HCT116 (cell line): Measurements from ENCODE around the gene MFGE8. TPM values are rescaled to one million over a fixed set of nuclear protein-coding genes. Genes with fewer than 3 reads are reported as not detected.

ENCODE experiments used
- ATAC-seq: fragments of 200-7000 bp; cut with Tn5 transposase; 2 replicates; pipeline ENCODE4 v1.9.1; 2020; ENCODE audit warnings: mild to moderate bottlenecking, moderate library complexity
- BruUV-seq: library from RNA; stranded (reverse); fragments of 400-500 nt; replicated peaks from 2 replicates; lab custom pipeline; 2021; lab: Mats Ljungman, UMichigan
- CTCF ChIA-PET: fragments of 300-600 bp; sonication (Branson Sonifier 250); formaldehyde crosslinking; loops from one replicate; lab custom pipeline; 2021; ENCODE audit warnings: antibody characterized with exemption; lab: Charles Lee
- POLR2A ChIA-PET: fragments of 300-600, 350-600 bp; sonication (Branson Sonifier 250); formaldehyde crosslinking; loops from one replicate; lab custom pipeline; 2021; ENCODE audit warnings: antibody characterized with exemption; lab: Charles Lee
- RAD21 ChIA-PET, 2 experiments: fragments of 300-600 bp; sonication (Branson Sonifier 250); formaldehyde crosslinking; loops; one replicate each; lab custom pipeline; 2023; ENCODE audit warnings: low total read pairs in 2 of 2; ENCODE audit not compliant: uncharacterized antibody in 2 of 2, unreplicated experiment in 2 of 2, low non-redundant PET in 1 of 2; lab: Charles Lee
- DNase-seq: peaks from one replicate; pipeline ENCODE4 v3.0.0-alpha.2; 2010; ENCODE audit warnings: low read depth, low spot score
- H2AFZ ChIP-seq: fragments of 200-600 bp; shearing (Covaris generic), sonication (generic); 2 replicates; pipeline ENCODE4 v1.6.1; 2017; ENCODE audit warnings: low read depth, mixed run types, mixed read lengths, antibody characterized with exemption, low read length; ENCODE audit not compliant: poor library complexity, severe bottlenecking
- H3K27ac ChIP-seq: 2 replicates; pipeline ENCODE4 v1.5.1; 2012; ENCODE audit warnings: low read depth, low read length
- H3K27me3 ChIP-seq: fragments of 200-600 bp; sonication (generic); 2 replicates; pipeline ENCODE4 v1.6.1; 2016; ENCODE audit warnings: mixed run types, low read length, mixed read lengths; ENCODE audit not compliant: insufficient read depth
- H3K36me3 ChIP-seq, 2 experiments: fragments of 200-500 bp in 1 of 2; fragments of 200-600 bp in 1 of 2; sonication (Bioruptor generic) in 1 of 2; sonication (generic) in 1 of 2; 2 replicates each; pipeline versions ENCODE4 v1.5.1 to v1.6.1; 2014 to 2016; ENCODE audit warnings: low read length in 2 of 2, inconsistent platforms in 1 of 2, mixed read lengths in 1 of 2, mixed run types in 1 of 2; ENCODE audit not compliant: insufficient read depth in 2 of 2, control insufficient read depth in 1 of 2
- H3K4me1 ChIP-seq, 2 experiments: fragments of 200-600 bp in 1 of 2; sonication (generic) in 1 of 2; 2 replicates each; pipeline versions ENCODE4 v1.5.1 to v1.6.1; 2012 to 2017; ENCODE audit warnings: low read length in 2 of 2, inconsistent platforms in 1 of 2, mild to moderate bottlenecking in 1 of 2, mixed read lengths in 1 of 2, mixed run types in 1 of 2, moderate library complexity in 1 of 2; ENCODE audit not compliant: insufficient read depth in 2 of 2, control insufficient read depth in 1 of 2
- H3K4me2 ChIP-seq: fragments of 200-600 bp; sonication (generic); 2 replicates; pipeline ENCODE4 v1.6.1; 2017; ENCODE audit warnings: mixed run types, low read length, mixed read lengths
- H3K4me3 ChIP-seq, 2 experiments: fragments of 200-600 bp in 1 of 2; sonication (generic) in 1 of 2; replicated peaks in 1 of 2; 2 replicates each; pipeline ENCODE4 v1.5.1; 2011 to 2016; ENCODE audit warnings: low read length in 2 of 2, control low read depth in 1 of 2, low read depth in 1 of 2, mild to moderate bottlenecking in 1 of 2, mixed read lengths in 1 of 2, mixed run types in 1 of 2
- H3K79me2 ChIP-seq: fragments of 200-600 bp; sonication (generic); 2 replicates; pipeline ENCODE4 v1.6.1; 2017; ENCODE audit warnings: mild to moderate bottlenecking, mixed run types, low read length, moderate library complexity, mixed read lengths; ENCODE audit not compliant: insufficient read depth
- H3K9ac ChIP-seq: fragments of 200-600 bp; sonication (generic); 2 replicates; pipeline ENCODE4 v1.6.1; 2016; ENCODE audit warnings: low read length, mixed read lengths
- H3K9me2 ChIP-seq: fragments of 200-600 bp; sonication (generic), shearing (Covaris generic); 2 replicates; pipeline ENCODE4 v1.6.1; 2017; ENCODE audit warnings: mixed run types, mild to moderate bottlenecking, moderate library complexity; ENCODE audit not compliant: insufficient read depth
- H3K9me3 ChIP-seq, 2 experiments: fragments of 200-500 bp in 1 of 2; fragments of 200-600 bp in 1 of 2; sonication (Bioruptor generic) in 1 of 2; sonication (generic) in 1 of 2; 2 replicates each; pipeline ENCODE4 v1.6.1; 2014 to 2017; ENCODE audit warnings: low read length in 2 of 2, mixed read lengths in 2 of 2, inconsistent platforms in 1 of 2, low read depth in 1 of 2, mild to moderate bottlenecking in 1 of 2, mixed run types in 1 of 2, moderate library complexity in 1 of 2; ENCODE audit not compliant: control insufficient read depth in 1 of 2, insufficient read depth in 1 of 2
- H4K20me1 ChIP-seq: fragments of 200-600 bp; sonication (generic), shearing (Covaris generic); 2 replicates; pipeline ENCODE4 v1.6.1; 2017; ENCODE audit warnings: mixed run types, mild to moderate bottlenecking, moderate library complexity; ENCODE audit not compliant: insufficient read depth
- CEBPB ChIP-seq: IDR thresholded peaks from 2 replicates; pipeline ENCODE4 v1.6.1; 2012; ENCODE audit warnings: low read depth
- FOSL1 ChIP-seq: IDR thresholded peaks from 2 replicates; pipeline ENCODE4 v1.6.1; 2012; ENCODE audit warnings: low read depth
- JUND ChIP-seq: IDR thresholded peaks from 2 replicates; pipeline ENCODE4 v1.6.1; 2012
- POLR2A ChIP-seq: IDR thresholded peaks from 2 replicates; pipeline ENCODE4 v1.7.0; 2011; ENCODE audit warnings: borderline replicate concordance; ENCODE audit not compliant: insufficient read depth, insufficient read length; ENCODE audit errors: extremely low read depth
- POLR2AphosphoS5 ChIP-seq: IDR thresholded peaks from 2 replicates; pipeline ENCODE4 v1.6.1; 2011; ENCODE audit warnings: mild to moderate bottlenecking, low read depth, low read length, moderate library complexity
- RAD21 ChIP-seq: IDR thresholded peaks from 2 replicates; pipeline ENCODE4 v1.6.1; 2012; ENCODE audit warnings: low read depth, mild to moderate bottlenecking
- SIN3A ChIP-seq: IDR thresholded peaks from 2 replicates; pipeline ENCODE4 v1.6.1; 2012; ENCODE audit warnings: low read depth
- SP1 ChIP-seq: IDR thresholded peaks from 2 replicates; pipeline ENCODE4 v1.6.1; 2012; ENCODE audit warnings: low read depth
- SRF ChIP-seq: IDR thresholded peaks from 2 replicates; pipeline ENCODE4 v1.6.1; 2012; ENCODE audit warnings: low read depth
- YY1 ChIP-seq: IDR thresholded peaks from 2 replicates; pipeline ENCODE4 v1.6.1; 2011; ENCODE audit warnings: low read length, low read depth, moderate library complexity, mild to moderate bottlenecking; ENCODE audit not compliant: insufficient replicate concordance; ENCODE audit errors: extremely low read depth
- ZFX ChIP-seq: fragments of 450-650 bp; IDR thresholded peaks from 2 replicates; pipeline ENCODE4 v1.6.1; 2017
- ZNF274 ChIP-seq: fragments of 200-500 bp; sonication (Bioruptor generic); IDR thresholded peaks from 2 replicates; pipeline ENCODE4 v1.6.1; 2014; ENCODE audit warnings: mild to moderate bottlenecking, low read depth, low read length, inconsistent platforms
- intact Hi-C: fragments of 100-400 bp; cut with micrococcal nuclease; formaldehyde crosslinking; loops from 2 replicates; pipeline ENCODE4 v1.10.0; 2022
- total RNA-seq: library from RNA; stranded (reverse); gene quantifications from one replicate; pipeline ENCODE4 v1.2.1, GENCODE V29; 2021; ENCODE audit not compliant: unreplicated experiment
- TF ChIP-seq, protein P1 (sequence below), 3 experiments: fragments of 200-600 bp in 1 of 3; sonication (generic) in 1 of 3; IDR thresholded peaks in 2 of 3; conservative IDR thresholded peaks in 1 of 3; 2 replicates each; pipeline ENCODE4 v1.5.1; 2012 to 2017; ENCODE audit warnings: low read depth in 2 of 3, low read length in 2 of 3, antibody characterized with exemption in 1 of 3, borderline replicate concordance in 1 of 3, control low read depth in 1 of 3, mild to moderate bottlenecking in 1 of 3, mixed read lengths in 1 of 3, mixed run types in 1 of 3, moderate library complexity in 1 of 3; ENCODE audit not compliant: insufficient read depth in 1 of 3
- TF ChIP-seq, protein P2 (sequence below): IDR thresholded peaks from 2 replicates; pipeline ENCODE4 v1.6.1; 2012
- TF ChIP-seq, protein P3 (sequence below): IDR thresholded peaks from 2 replicates; pipeline ENCODE4 v1.6.1; 2012

MFGE8 gene
- total RNA-seq, 1 experiment from 2014 or later, result 70.7 TPM

DNA sequence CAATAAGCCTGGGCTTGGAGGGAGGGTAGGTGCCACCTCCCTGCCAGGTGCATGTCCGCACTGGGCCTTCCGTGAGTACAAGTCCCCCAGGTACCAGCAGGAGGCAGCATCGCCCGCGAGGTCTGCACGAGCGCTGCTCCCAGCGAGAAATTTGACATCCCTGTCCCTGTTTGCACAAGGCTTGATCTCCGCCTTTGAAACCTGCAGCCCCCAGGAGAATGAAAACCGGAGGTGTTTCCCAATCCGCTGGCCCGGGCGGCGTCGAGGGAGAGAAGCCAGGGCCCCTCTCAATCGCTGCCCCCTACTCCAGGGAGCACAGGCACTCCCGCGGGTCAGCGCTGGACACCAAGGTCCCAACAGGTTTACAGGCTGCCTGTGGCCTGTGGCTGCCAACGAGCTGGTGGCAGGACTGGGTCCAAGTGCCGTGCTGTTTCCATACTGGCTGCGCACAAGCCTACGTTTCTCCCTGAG lies 18.8 kb downstream of the MFGE8 start (continued):
- no peak for TF ChIP-seq ZNF274
- TF ChIP-seq, protein P1, sequence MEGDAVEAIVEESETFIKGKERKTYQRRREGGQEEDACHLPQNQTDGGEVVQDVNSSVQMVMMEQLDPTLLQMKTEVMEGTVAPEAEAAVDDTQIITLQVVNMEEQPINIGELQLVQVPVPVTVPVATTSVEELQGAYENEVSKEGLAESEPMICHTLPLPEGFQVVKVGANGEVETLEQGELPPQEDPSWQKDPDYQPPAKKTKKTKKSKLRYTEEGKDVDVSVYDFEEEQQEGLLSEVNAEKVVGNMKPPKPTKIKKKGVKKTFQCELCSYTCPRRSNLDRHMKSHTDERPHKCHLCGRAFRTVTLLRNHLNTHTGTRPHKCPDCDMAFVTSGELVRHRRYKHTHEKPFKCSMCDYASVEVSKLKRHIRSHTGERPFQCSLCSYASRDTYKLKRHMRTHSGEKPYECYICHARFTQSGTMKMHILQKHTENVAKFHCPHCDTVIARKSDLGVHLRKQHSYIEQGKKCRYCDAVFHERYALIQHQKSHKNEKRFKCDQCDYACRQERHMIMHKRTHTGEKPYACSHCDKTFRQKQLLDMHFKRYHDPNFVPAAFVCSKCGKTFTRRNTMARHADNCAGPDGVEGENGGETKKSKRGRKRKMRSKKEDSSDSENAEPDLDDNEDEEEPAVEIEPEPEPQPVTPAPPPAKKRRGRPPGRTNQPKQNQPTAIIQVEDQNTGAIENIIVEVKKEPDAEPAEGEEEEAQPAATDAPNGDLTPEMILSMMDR (IDR thresholded peaks at IDR 0.05 in 2 of 3, conservative IDR thresholded peaks at IDR 0.05 in 1 of 3; ENCODE audit: borderline replicate concordance in 1 of 3, insufficient read depth in 1 of 3, low read depth in 2 of 3, low read length in 2 of 3), result peak; percentile 81 to 92 (median 88)
- TF ChIP-seq JUND, result no peak
- TF ChIP-seq, protein P2, sequence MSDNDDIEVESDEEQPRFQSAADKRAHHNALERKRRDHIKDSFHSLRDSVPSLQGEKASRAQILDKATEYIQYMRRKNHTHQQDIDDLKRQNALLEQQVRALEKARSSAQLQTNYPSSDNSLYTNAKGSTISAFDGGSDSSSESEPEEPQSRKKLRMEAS, result peak; percentile 34; the same call in 1 of the 2 replicates
- TF ChIP-seq YY1, result no peak
- TF ChIP-seq SP1, result no peak
- TF ChIP-seq SRF, result no peak

DNA sequence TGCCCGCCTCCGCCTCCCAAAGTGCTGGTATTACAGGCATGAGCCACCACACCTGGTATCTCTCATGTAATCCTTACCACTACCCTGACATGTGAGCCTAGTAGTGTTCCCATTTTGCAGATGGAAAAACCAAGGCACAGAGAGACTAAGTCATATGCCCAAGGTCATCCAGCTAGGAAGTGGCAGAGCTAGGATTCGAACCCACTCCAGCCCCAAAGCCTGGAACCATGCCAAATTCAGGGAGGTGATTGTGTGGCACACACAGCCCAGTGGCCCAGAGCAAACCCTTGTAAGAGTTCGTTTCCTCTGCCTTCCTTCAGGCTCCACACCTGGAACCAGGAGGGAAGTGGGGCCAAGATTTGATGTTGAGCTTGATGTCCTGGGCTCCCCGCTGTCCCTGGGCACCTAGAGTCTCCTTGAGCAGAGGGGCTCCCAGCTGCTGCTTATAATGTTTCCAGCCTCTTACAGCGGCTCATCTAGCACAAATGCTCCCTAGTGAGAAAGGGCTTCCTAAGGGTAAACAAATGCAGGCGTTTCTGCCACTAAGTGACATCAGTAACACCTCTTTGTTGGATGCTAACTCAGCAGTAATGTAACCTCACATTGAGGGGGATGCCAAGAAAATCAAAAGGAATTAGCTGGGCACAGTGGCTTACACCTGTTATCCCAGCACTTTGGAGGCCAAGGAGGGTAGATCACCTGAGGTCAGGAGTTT lies 21.5 kb downstream of the MFGE8 start:
- ChIA-PET CTCF (interaction anchor here (1.0 to 2.5 kb wide), 4 partner anchors 13 to 286 kb away, joined by 3 to 9 read pairs (median 3); no protein-coding TSS in a partner anchor), RAD21 (no interaction called here), POLR2A (no interaction called here)
- ATAC-seq (no peak), DNase-seq (no peak)
- BruUV-seq, result no TSS peak
- no peaks in the 10 kb centered on the region for H3K79me2 ChIP-seq
- H3K4me3 ChIP-seq, result no peak overlapping the region
- intact Hi-C loops, result loop anchor here (5.0 kb wide), 1 partner anchor 236 kb away; no protein-coding TSS in a partner anchor
- no peak overlapping the region for H3K4me2 ChIP-seq
- H3K4me1 ChIP-seq, result peaks cover 7 to 22% of the 10 kb centered on the region in 2 experiments
- TF ChIP-seq, protein P2, result no peak
- TF ChIP-seq SP1 (no peak), POLR2AphosphoS5 (no peak), SIN3A (no peak), CEBPB (no peak), RAD21 (no peak), ZFX (no peak), POLR2A (no peak), JUND (no peak), FOSL1 (no peak)
- TF ChIP-seq, protein P3, sequence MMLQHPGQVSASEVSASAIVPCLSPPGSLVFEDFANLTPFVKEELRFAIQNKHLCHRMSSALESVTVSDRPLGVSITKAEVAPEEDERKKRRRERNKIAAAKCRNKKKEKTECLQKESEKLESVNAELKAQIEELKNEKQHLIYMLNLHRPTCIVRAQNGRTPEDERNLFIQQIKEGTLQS, result no peak
- TF ChIP-seq, protein P1 (IDR thresholded peaks at IDR 0.05 in 2 of 3, conservative IDR thresholded peaks at IDR 0.05 in 1 of 3; ENCODE audit: borderline replicate concordance in 1 of 3, insufficient read depth in 1 of 3, low read depth in 2 of 3, low read length in 2 of 3), result no peak
- no peaks in the 10 kb centered on the region for H4K20me1 ChIP-seq
- no peaks in the 10 kb centered on the region for H3K27me3 ChIP-seq
- no peak overlapping the region for H2AFZ ChIP-seq
- no peaks in the 10 kb centered on the region for H3K9me2 ChIP-seq
- no peak overlapping the region for H3K27ac ChIP-seq
- H3K9ac ChIP-seq, result no peak overlapping the region
- H3K36me3 ChIP-seq, result no peaks in the 10 kb centered on the region
- H3K9me3 ChIP-seq, result no peaks in the 10 kb centered on the region
